HCT116 (cell line): ENCODE data around the gene AAK1. TPM values are rescaled to one million over a fixed set of nuclear protein-coding genes. Genes with fewer than 3 reads are reported as not detected.

Experiments used
- ATAC-seq: fragments of 200-7000 bp; cut with Tn5 transposase; 2 replicates; pipeline ENCODE4 v1.9.1; 2020; ENCODE audit warnings: mild to moderate bottlenecking, moderate library complexity
- BruUV-seq: library from RNA; stranded (reverse); fragments of 400-500 nt; replicated peaks from 2 replicates; lab custom pipeline; 2021; lab: Mats Ljungman, UMichigan
- CTCF ChIA-PET: fragments of 300-600 bp; sonication (Branson Sonifier 250); formaldehyde crosslinking; loops from one replicate; lab custom pipeline; 2021; ENCODE audit warnings: antibody characterized with exemption; lab: Charles Lee
- POLR2A ChIA-PET: fragments of 300-600, 350-600 bp; sonication (Branson Sonifier 250); formaldehyde crosslinking; loops from one replicate; lab custom pipeline; 2021; ENCODE audit warnings: antibody characterized with exemption; lab: Charles Lee
- RAD21 ChIA-PET, 2 experiments: fragments of 300-600 bp; sonication (Branson Sonifier 250); formaldehyde crosslinking; loops; one replicate each; lab custom pipeline; 2023; ENCODE audit warnings: low total read pairs in 2 of 2; ENCODE audit not compliant: uncharacterized antibody in 2 of 2, unreplicated experiment in 2 of 2, low non-redundant PET in 1 of 2; lab: Charles Lee
- DNase-seq: peaks from one replicate; pipeline ENCODE4 v3.0.0-alpha.2; 2010; ENCODE audit warnings: low read depth, low spot score
- H2AFZ ChIP-seq: fragments of 200-600 bp; shearing (Covaris generic), sonication (generic); 2 replicates; pipeline ENCODE4 v1.6.1; 2017; ENCODE audit warnings: low read depth, mixed run types, mixed read lengths, antibody characterized with exemption, low read length; ENCODE audit not compliant: poor library complexity, severe bottlenecking
- H3K27ac ChIP-seq: 2 replicates; pipeline ENCODE4 v1.5.1; 2012; ENCODE audit warnings: low read depth, low read length
- H3K27me3 ChIP-seq: fragments of 200-600 bp; sonication (generic); 2 replicates; pipeline ENCODE4 v1.6.1; 2016; ENCODE audit warnings: mixed run types, low read length, mixed read lengths; ENCODE audit not compliant: insufficient read depth
- H3K36me3 ChIP-seq, 2 experiments: fragments of 200-500 bp in 1 of 2; fragments of 200-600 bp in 1 of 2; sonication (Bioruptor generic) in 1 of 2; sonication (generic) in 1 of 2; 2 replicates each; pipeline versions ENCODE4 v1.5.1 to v1.6.1; 2014 to 2016; ENCODE audit warnings: low read length in 2 of 2, inconsistent platforms in 1 of 2, mixed read lengths in 1 of 2, mixed run types in 1 of 2; ENCODE audit not compliant: insufficient read depth in 2 of 2, control insufficient read depth in 1 of 2
- H3K4me1 ChIP-seq, 2 experiments: fragments of 200-600 bp in 1 of 2; sonication (generic) in 1 of 2; 2 replicates each; pipeline versions ENCODE4 v1.5.1 to v1.6.1; 2012 to 2017; ENCODE audit warnings: low read length in 2 of 2, inconsistent platforms in 1 of 2, mild to moderate bottlenecking in 1 of 2, mixed read lengths in 1 of 2, mixed run types in 1 of 2, moderate library complexity in 1 of 2; ENCODE audit not compliant: insufficient read depth in 2 of 2, control insufficient read depth in 1 of 2
- H3K4me2 ChIP-seq: fragments of 200-600 bp; sonication (generic); 2 replicates; pipeline ENCODE4 v1.6.1; 2017; ENCODE audit warnings: mixed run types, low read length, mixed read lengths
- H3K4me3 ChIP-seq, 2 experiments: fragments of 200-600 bp in 1 of 2; sonication (generic) in 1 of 2; replicated peaks in 1 of 2; 2 replicates each; pipeline ENCODE4 v1.5.1; 2011 to 2016; ENCODE audit warnings: low read length in 2 of 2, control low read depth in 1 of 2, low read depth in 1 of 2, mild to moderate bottlenecking in 1 of 2, mixed read lengths in 1 of 2, mixed run types in 1 of 2
- H3K79me2 ChIP-seq: fragments of 200-600 bp; sonication (generic); 2 replicates; pipeline ENCODE4 v1.6.1; 2017; ENCODE audit warnings: mild to moderate bottlenecking, mixed run types, low read length, moderate library complexity, mixed read lengths; ENCODE audit not compliant: insufficient read depth
- H3K9ac ChIP-seq: fragments of 200-600 bp; sonication (generic); 2 replicates; pipeline ENCODE4 v1.6.1; 2016; ENCODE audit warnings: low read length, mixed read lengths
- H3K9me2 ChIP-seq: fragments of 200-600 bp; sonication (generic), shearing (Covaris generic); 2 replicates; pipeline ENCODE4 v1.6.1; 2017; ENCODE audit warnings: mixed run types, mild to moderate bottlenecking, moderate library complexity; ENCODE audit not compliant: insufficient read depth
- H3K9me3 ChIP-seq, 2 experiments: fragments of 200-500 bp in 1 of 2; fragments of 200-600 bp in 1 of 2; sonication (Bioruptor generic) in 1 of 2; sonication (generic) in 1 of 2; 2 replicates each; pipeline ENCODE4 v1.6.1; 2014 to 2017; ENCODE audit warnings: low read length in 2 of 2, mixed read lengths in 2 of 2, inconsistent platforms in 1 of 2, low read depth in 1 of 2, mild to moderate bottlenecking in 1 of 2, mixed run types in 1 of 2, moderate library complexity in 1 of 2; ENCODE audit not compliant: control insufficient read depth in 1 of 2, insufficient read depth in 1 of 2
- H4K20me1 ChIP-seq: fragments of 200-600 bp; sonication (generic), shearing (Covaris generic); 2 replicates; pipeline ENCODE4 v1.6.1; 2017; ENCODE audit warnings: mixed run types, mild to moderate bottlenecking, moderate library complexity; ENCODE audit not compliant: insufficient read depth
- CEBPB ChIP-seq: IDR thresholded peaks from 2 replicates; pipeline ENCODE4 v1.6.1; 2012; ENCODE audit warnings: low read depth
- EGR1 ChIP-seq: IDR thresholded peaks from 2 replicates; pipeline ENCODE4 v1.6.1; 2012; ENCODE audit warnings: low read depth
- ELF1 ChIP-seq: IDR thresholded peaks from 2 replicates; pipeline ENCODE4 v1.6.1; 2012; ENCODE audit warnings: low read depth, borderline replicate concordance
- EZH2phosphoT487 ChIP-seq: fragments of 200-600 bp; IDR thresholded peaks from 2 replicates; pipeline ENCODE4 v1.6.1; 2018; ENCODE audit warnings: antibody characterized with exemption, borderline replicate concordance
- JUND ChIP-seq: IDR thresholded peaks from 2 replicates; pipeline ENCODE4 v1.6.1; 2012
- POLR2A ChIP-seq: IDR thresholded peaks from 2 replicates; pipeline ENCODE4 v1.7.0; 2011; ENCODE audit warnings: borderline replicate concordance; ENCODE audit not compliant: insufficient read depth, insufficient read length; ENCODE audit errors: extremely low read depth
- POLR2AphosphoS5 ChIP-seq: IDR thresholded peaks from 2 replicates; pipeline ENCODE4 v1.6.1; 2011; ENCODE audit warnings: mild to moderate bottlenecking, low read depth, low read length, moderate library complexity
- RAD21 ChIP-seq: IDR thresholded peaks from 2 replicates; pipeline ENCODE4 v1.6.1; 2012; ENCODE audit warnings: low read depth, mild to moderate bottlenecking
- SIN3A ChIP-seq: IDR thresholded peaks from 2 replicates; pipeline ENCODE4 v1.6.1; 2012; ENCODE audit warnings: low read depth
- SP1 ChIP-seq: IDR thresholded peaks from 2 replicates; pipeline ENCODE4 v1.6.1; 2012; ENCODE audit warnings: low read depth
- SRF ChIP-seq: IDR thresholded peaks from 2 replicates; pipeline ENCODE4 v1.6.1; 2012; ENCODE audit warnings: low read depth
- TCF7L2 ChIP-seq: IDR thresholded peaks from 2 replicates; pipeline ENCODE4 v1.7.0; 2011; ENCODE audit warnings: borderline replicate concordance, inconsistent platforms; ENCODE audit not compliant: insufficient read depth, insufficient read length; ENCODE audit errors: extremely low read depth
- YY1 ChIP-seq: IDR thresholded peaks from 2 replicates; pipeline ENCODE4 v1.6.1; 2011; ENCODE audit warnings: low read length, low read depth, moderate library complexity, mild to moderate bottlenecking; ENCODE audit not compliant: insufficient replicate concordance; ENCODE audit errors: extremely low read depth
- ZNF274 ChIP-seq: fragments of 200-500 bp; sonication (Bioruptor generic); IDR thresholded peaks from 2 replicates; pipeline ENCODE4 v1.6.1; 2014; ENCODE audit warnings: mild to moderate bottlenecking, low read depth, low read length, inconsistent platforms
- intact Hi-C: fragments of 100-400 bp; cut with micrococcal nuclease; formaldehyde crosslinking; loops from 2 replicates; pipeline ENCODE4 v1.10.0; 2022
- total RNA-seq: library from RNA; stranded (reverse); gene quantifications from one replicate; pipeline ENCODE4 v1.2.1, GENCODE V29; 2021; ENCODE audit not compliant: unreplicated experiment
- TF ChIP-seq, protein P1 (sequence below): IDR thresholded peaks from 2 replicates; pipeline ENCODE4 v1.6.1; 2012
- TF ChIP-seq, protein P2 (sequence below): IDR thresholded peaks from 2 replicates; pipeline ENCODE4 v1.6.1; 2012
- TF ChIP-seq, protein P3 (sequence below): IDR thresholded peaks from 2 replicates; pipeline ENCODE4 v1.6.1; 2012; ENCODE audit warnings: low read depth
- TF ChIP-seq, protein P4 (sequence below): IDR thresholded peaks from 2 replicates; pipeline ENCODE4 v1.6.1; 2011; ENCODE audit warnings: mild to moderate bottlenecking, low read length, moderate library complexity; ENCODE audit not compliant: insufficient replicate concordance; ENCODE audit errors: extremely low read depth

Gene AAK1
- total RNA-seq, 1 experiment from 2014 or later: 32.0 TPM

DNA sequence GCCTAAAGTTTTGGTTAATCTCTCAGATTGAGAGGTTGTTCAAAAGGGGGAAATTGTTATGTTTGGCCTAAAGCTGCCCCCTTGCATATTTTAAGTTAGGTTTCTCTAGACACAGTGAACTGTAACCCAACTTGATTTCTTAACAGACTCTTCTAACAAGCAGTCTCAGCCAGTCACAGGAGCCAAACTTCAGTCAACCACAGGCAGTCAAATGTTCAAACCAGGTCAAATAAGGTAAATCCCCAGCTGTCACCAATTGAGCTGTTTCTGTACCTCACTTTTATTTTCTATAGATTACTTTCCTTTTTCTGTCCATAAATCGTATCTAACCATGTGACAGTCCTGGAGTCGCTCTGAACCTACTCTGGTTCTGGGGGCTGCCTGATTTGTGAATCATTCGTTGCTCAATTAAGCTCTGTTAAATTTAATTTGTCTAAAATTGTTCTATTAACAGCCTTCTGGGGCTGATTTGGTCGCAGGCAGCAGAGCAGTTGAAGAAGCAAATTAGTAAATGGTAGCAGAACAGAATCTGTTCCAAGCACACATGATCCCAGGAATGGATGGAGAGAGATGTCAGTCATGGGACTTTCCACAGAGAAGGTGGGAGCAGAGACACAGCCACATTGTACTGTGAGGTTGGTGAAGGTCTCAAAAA is 189.9 kb downstream of the AAK1 start (continued):
- TF ChIP-seq EGR1 (no peak), SP1 (no peak), ZNF274 (no peak), ELF1 (no peak), TCF7L2 (no peak), POLR2A (no peak), JUND (no peak), YY1 (no peak)
- TF ChIP-seq, protein P1, sequence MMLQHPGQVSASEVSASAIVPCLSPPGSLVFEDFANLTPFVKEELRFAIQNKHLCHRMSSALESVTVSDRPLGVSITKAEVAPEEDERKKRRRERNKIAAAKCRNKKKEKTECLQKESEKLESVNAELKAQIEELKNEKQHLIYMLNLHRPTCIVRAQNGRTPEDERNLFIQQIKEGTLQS: no peak
- TF ChIP-seq, protein P2, sequence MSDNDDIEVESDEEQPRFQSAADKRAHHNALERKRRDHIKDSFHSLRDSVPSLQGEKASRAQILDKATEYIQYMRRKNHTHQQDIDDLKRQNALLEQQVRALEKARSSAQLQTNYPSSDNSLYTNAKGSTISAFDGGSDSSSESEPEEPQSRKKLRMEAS: no peak

DNA sequence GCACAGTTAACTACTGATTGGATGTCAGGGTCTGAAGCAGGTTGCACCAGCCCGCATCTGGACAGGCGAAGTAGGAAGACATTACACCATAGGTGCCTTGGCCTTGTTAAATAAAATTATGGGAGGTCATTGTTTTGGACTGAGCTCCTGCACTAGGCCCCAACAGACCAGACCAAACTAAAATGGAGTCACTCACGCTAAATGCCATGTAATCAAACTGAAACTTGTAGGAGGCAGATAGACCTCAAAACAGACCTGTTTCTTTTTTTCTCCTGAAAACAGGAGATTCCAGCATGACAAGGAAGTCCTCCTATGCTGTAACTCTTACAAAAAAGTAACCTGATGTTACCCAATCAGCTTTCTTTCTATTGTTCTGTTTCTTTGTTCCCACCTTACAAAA is 190.9 kb downstream of the AAK1 start:
- ChIA-PET POLR2A (no interaction called here), RAD21 (no interaction called here)
- ATAC-seq: no peak

More for the DNA sequence above, 190.9 kb downstream of the AAK1 start:
- no peak overlapping the region for H3K4me2 ChIP-seq
- no TSS peak for BruUV-seq
- no peaks in the 10 kb centered on the region for H3K4me1 ChIP-seq
- CTCF ChIA-PET: no interaction called here
- DNase-seq: no peak
- no peak overlapping the region for H3K4me3 ChIP-seq
- H3K27ac ChIP-seq: no peak overlapping the region
- no peaks in the 10 kb centered on the region for H3K36me3 ChIP-seq
- no peaks in the 10 kb centered on the region for H3K79me2 ChIP-seq
- H3K9me3 ChIP-seq: no peaks in the 10 kb centered on the region
- H3K9ac ChIP-seq: no peak overlapping the region
- no peaks in the 10 kb centered on the region for H3K9me2 ChIP-seq
- H4K20me1 ChIP-seq: no peaks in the 10 kb centered on the region
- no peak overlapping the region for H2AFZ ChIP-seq
- intact Hi-C loops: no loop called here
- H3K27me3 ChIP-seq: no peaks in the 10 kb centered on the region
- TF ChIP-seq SIN3A (no peak), RAD21 (no peak), ELF1 (no peak), EZH2phosphoT487 (no peak), CEBPB (no peak), TCF7L2 (no peak), EGR1 (no peak), POLR2AphosphoS5 (no peak), SRF (no peak), ZNF274 (no peak), POLR2A (no peak)
- TF ChIP-seq, protein P3, sequence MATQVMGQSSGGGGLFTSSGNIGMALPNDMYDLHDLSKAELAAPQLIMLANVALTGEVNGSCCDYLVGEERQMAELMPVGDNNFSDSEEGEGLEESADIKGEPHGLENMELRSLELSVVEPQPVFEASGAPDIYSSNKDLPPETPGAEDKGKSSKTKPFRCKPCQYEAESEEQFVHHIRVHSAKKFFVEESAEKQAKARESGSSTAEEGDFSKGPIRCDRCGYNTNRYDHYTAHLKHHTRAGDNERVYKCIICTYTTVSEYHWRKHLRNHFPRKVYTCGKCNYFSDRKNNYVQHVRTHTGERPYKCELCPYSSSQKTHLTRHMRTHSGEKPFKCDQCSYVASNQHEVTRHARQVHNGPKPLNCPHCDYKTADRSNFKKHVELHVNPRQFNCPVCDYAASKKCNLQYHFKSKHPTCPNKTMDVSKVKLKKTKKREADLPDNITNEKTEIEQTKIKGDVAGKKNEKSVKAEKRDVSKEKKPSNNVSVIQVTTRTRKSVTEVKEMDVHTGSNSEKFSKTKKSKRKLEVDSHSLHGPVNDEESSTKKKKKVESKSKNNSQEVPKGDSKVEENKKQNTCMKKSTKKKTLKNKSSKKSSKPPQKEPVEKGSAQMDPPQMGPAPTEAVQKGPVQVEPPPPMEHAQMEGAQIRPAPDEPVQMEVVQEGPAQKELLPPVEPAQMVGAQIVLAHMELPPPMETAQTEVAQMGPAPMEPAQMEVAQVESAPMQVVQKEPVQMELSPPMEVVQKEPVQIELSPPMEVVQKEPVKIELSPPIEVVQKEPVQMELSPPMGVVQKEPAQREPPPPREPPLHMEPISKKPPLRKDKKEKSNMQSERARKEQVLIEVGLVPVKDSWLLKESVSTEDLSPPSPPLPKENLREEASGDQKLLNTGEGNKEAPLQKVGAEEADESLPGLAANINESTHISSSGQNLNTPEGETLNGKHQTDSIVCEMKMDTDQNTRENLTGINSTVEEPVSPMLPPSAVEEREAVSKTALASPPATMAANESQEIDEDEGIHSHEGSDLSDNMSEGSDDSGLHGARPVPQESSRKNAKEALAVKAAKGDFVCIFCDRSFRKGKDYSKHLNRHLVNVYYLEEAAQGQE: no peak
- TF ChIP-seq, protein P4, sequence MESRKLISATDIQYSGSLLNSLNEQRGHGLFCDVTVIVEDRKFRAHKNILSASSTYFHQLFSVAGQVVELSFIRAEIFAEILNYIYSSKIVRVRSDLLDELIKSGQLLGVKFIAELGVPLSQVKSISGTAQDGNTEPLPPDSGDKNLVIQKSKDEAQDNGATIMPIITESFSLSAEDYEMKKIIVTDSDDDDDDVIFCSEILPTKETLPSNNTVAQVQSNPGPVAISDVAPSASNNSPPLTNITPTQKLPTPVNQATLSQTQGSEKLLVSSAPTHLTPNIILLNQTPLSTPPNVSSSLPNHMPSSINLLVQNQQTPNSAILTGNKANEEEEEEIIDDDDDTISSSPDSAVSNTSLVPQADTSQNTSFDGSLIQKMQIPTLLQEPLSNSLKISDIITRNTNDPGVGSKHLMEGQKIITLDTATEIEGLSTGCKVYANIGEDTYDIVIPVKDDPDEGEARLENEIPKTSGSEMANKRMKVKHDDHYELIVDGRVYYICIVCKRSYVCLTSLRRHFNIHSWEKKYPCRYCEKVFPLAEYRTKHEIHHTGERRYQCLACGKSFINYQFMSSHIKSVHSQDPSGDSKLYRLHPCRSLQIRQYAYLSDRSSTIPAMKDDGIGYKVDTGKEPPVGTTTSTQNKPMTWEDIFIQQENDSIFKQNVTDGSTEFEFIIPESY: no peak
- TF ChIP-seq, protein P2: no peak
